Heart right ventricle (tissue), 16 donors: ENCODE measurements around the gene CD300H. TPM values are rescaled to one million over a fixed set of nuclear protein-coding genes. Genes with fewer than 3 reads are reported as not detected.
"Not testable (repeated sequence)": the region's sequence is repeated elsewhere in the genome, so short reads cannot be mapped to it uniquely, and the experiment has no call there.

ENCODE experiments used
- ATAC-seq, 8 donors: fragments of 200-7000 bp; cut with Tn5 transposase; one replicate each; pipeline ENCODE4 v1.9.1; 2020; ENCODE audit warnings: mild to moderate bottlenecking in 8 of 8, moderate library complexity in 8 of 8, moderate number of reproducible peaks in 1 of 8
- DNase-seq, 2 donors: peaks; one replicate each; pipeline ENCODE4 v3.0.0-alpha.2; 2020
- H3K27ac ChIP-seq, 10 donors: fragments of 200-600 bp; sonication (generic) in 2 of 10; one replicate each; pipeline versions ENCODE4 v1.5.0 to v1.8.0; 2020 to 2022; ENCODE audit warnings: mild to moderate bottlenecking in 3 of 10
- H3K27me3 ChIP-seq, 7 donors: fragments of 200-600 bp; one replicate each; pipeline ENCODE4 v1.8.0; 2021 to 2022; ENCODE audit warnings: mild to moderate bottlenecking in 2 of 7
- H3K36me3 ChIP-seq, 9 donors: fragments of 200-600 bp; sonication (generic) in 1 of 9; one replicate each; pipeline versions ENCODE4 v1.5.0 to v1.8.0; 2020 to 2022; ENCODE audit warnings: mild to moderate bottlenecking in 2 of 9
- H3K4me1 ChIP-seq, 9 donors: fragments of 200-600 bp; sonication (generic) in 1 of 9; one replicate each; pipeline versions ENCODE4 v1.5.0 to v1.8.0; 2020 to 2022; ENCODE audit warnings: mild to moderate bottlenecking in 4 of 9
- H3K4me3 ChIP-seq, 10 donors: fragments of 200-600 bp; sonication (generic) in 2 of 10; one replicate each; pipeline versions ENCODE4 v1.5.0 to v1.8.0; 2020 to 2022; ENCODE audit warnings: mild to moderate bottlenecking in 7 of 10, moderate library complexity in 2 of 10
- H3K9me3 ChIP-seq, 11 donors: fragments of 200-600 bp in 10 of 11; sonication (generic) in 2 of 11; one replicate each; pipeline versions ENCODE4 v1.5.0 to v1.8.0; 2013 to 2022; ENCODE audit warnings: mild to moderate bottlenecking in 2 of 11, control low read depth in 1 of 11, moderate library complexity in 1 of 11
- CTCF ChIP-seq, 9 donors: fragments of 200-600 bp; sonication (generic) in 2 of 9; IDR thresholded peaks; one replicate each; pipeline versions ENCODE4 v1.5.0 to v1.8.0; 2021 to 2022; ENCODE audit warnings: antibody characterized with exemption in 9 of 9, mild to moderate bottlenecking in 5 of 9, moderate library complexity in 1 of 9
- WGBS, 2 donors: extraction: QIAGEN DNeasy Blood & Tissue Kit; methylation state at CpG; one replicate each; pipeline ENCODE4 v1.1.7; 2013; ENCODE audit warnings: inconsistent platforms in 1 of 2; 5-methylcytosine and 5-hydroxymethylcytosine counted together
- intact Hi-C, 10 donors: fragments of 100-400 bp; cut with DNase I; formaldehyde crosslinking; loops; one replicate each; pipeline versions ENCODE4 v1.11.1 to v1.14.2; 2022
- polyA plus RNA-seq, 2 donors: library from polyadenylated mRNA; stranded (reverse); fragments of 200-250 nt; gene quantifications; one replicate each; pipeline ENCODE4 v1.2.3, GENCODE V29; 2013
- total RNA-seq, 10 donors: library from RNA; stranded (reverse); fragmentation: NEBNext Ultra II Directional in 3 of 10; extraction: Animal tissue kit (Norgen Biotek cat#: 25700) in 3 of 10; gene quantifications; one replicate each; pipeline versions ENCODE4 v1.2.1 to v1.2.4, GENCODE V29; 2021 to 2023
- donor health status: Arrhythmogenic right ventricular cardiomyopathy.
- donor health status: ischemic (EF 13 %, LVEDD 7.1; RV severe dilation, severe dysfunction).
- donor health status: healthy with polysubstance abuse.
- donor health status: DM: no; HTN: yes; CAD: no.
- donor health status: DM: no; HTN: no; CAD: no.
- donor health status: ischemic (EF 25% LVEDD 6.9; RV normal size, moderate dysfunction).
- donor health status: ischemic (EF 25% LVEDD 5.7; RV mildly dilated, moderate dysfunction).
- donor health status: healthy.
- donor health status: DM: yes; HTN: yes; CAD: no.
- donor health status: Ischemic cardiomyopathy.
- donor health status: ischemic (EF 35%, LVEDD 5.7; RV mildly dilated, moderate dysfunction).
- donor health status: nonischemic (EF 11% LVEDD 7.7; RV severe dilation, severe dysfunction).
- donor health status: DM: yes; HTN: yes; CAD: no.
- donor health status: PGD.
- donor health status: ischemic (EF 29% LVEDD 5.4; RV normal size, mild dysfunction).
- donor health status: nonischemic (EF 23%, LVEDD 6.1; RV moderate dilation, normal function).

The CD300H gene
- total and polyA plus RNA-seq, 12 donors, result 0.49 to 0.97 TPM; not detected in 10

- intact Hi-C loops, result no loop called here
- TF ChIP-seq CTCF (IDR thresholded peaks at IDR 0.05), result no peak
- H3K9me3 ChIP-seq, result peaks cover 0 to 2% (median 0%) of the 10 kb centered on the region in 11 donors
- ATAC-seq, result no peak
- H3K4me3 ChIP-seq, result no peak overlapping the region
- no peaks in the 10 kb centered on the region for H3K4me1 ChIP-seq
- WGBS, 2 donors, result 74 to 79% methylated on average over 9 of the region's 9 CpGs
- H3K36me3 ChIP-seq, result no peaks in the 10 kb centered on the region
- DNase-seq, result no peak
- H3K27me3 ChIP-seq, result peaks cover 0 to 26% (median 17%) of the 10 kb centered on the region in 7 donors
- H3K27ac ChIP-seq, result no peak overlapping the region
These were observed 11.7 kb upstream of the CD300H start for GRCh38 chr17:74578979-74579378.

- DNase-seq (no peak), ATAC-seq (no peak)
- Histone ChIP-seq H3K4me3 (no peak overlapping the region), H3K27me3 (peaks cover 0 to 31% (median 17%) of the 10 kb centered on the region in 7 donors), H3K9me3 (peaks cover 0 to 6% (median 0%) of the 10 kb centered on the region in 11 donors), H3K27ac (no peak overlapping the region), H3K36me3 (no peaks in the 10 kb centered on the region), H3K4me1 (peaks cover 0 to 12% (median 0%) of the 10 kb centered on the region in 9 donors)
- intact Hi-C loops, result no loop called here
- TF ChIP-seq CTCF (IDR thresholded peaks at IDR 0.05), result no peak
- WGBS, 2 donors, result 74 to 76% methylated on average over 5 of the region's 5 CpGs
These were observed 7.3 kb upstream of the CD300H start for GRCh38 chr17:74574489-74575142.

- ATAC-seq, H3K4me3 ChIP-seq, DNase-seq, H3K9me3 ChIP-seq, H3K36me3 ChIP-seq, H3K27ac ChIP-seq, intact Hi-C loops: not testable (repeated sequence)
- H3K27me3 ChIP-seq, result peaks cover 0 to 31% (median 17%) of the 10 kb centered on the region in 7 donors
- H3K4me1 ChIP-seq, result peaks cover 0 to 20% (median 0%) of the 10 kb centered on the region in 9 donors
These were observed 6.3 kb upstream of the CD300H start for GRCh38 chr17:74573635-74574034.

GRCh38 chr17:74573169-74573568 is 5.9 kb upstream of the CD300H start:
- peaks cover 0 to 6% (median 0%) of the 10 kb centered on the region in 11 donors for H3K9me3 ChIP-seq
- intact Hi-C loops, result no loop called here
- DNase-seq, result no peak

More at GRCh38 chr17:74573169-74573568, 5.9 kb upstream of the CD300H start:
- Histone ChIP-seq H3K36me3 (no peaks in the 10 kb centered on the region), H3K27me3 (peaks cover 0 to 31% (median 17%) of the 10 kb centered on the region in 7 donors), H3K27ac (no peak overlapping the region), H3K4me1 (peaks cover 0 to 25% (median 0%) of the 10 kb centered on the region in 9 donors), H3K4me3 (no peak overlapping the region)
- 82 to 85% methylated on average over 3 of the region's 3 CpGs for WGBS, 2 donors
- no peak for ATAC-seq
- no peak for TF ChIP-seq CTCF (IDR thresholded peaks at IDR 0.05)
